Right renal pelvis (tissue), 4 donors: Measurements from ENCODE around the gene OSM. TPM values are rescaled to one million over a fixed set of nuclear protein-coding genes. Genes with fewer than 3 reads are reported as not detected.

Experiments
- DNase-seq, 4 donors: peaks; one replicate each; pipeline ENCODE4 v3.0.0-alpha.2; 2013; ENCODE audit warnings: low read depth in 4 of 4, low spot score in 3 of 4, missing footprints in 1 of 4
- polyA plus RNA-seq, 4 donors: library from polyadenylated mRNA; unstranded; fragments of 120-200 nt; gene quantifications; one replicate each; pipeline ENCODE4 v1.2.1, GENCODE V29; 2013; ENCODE audit not compliant: insufficient read length in 4 of 4

The OSM gene
- polyA plus RNA-seq, 4 donors, result 0.18 to 0.22 TPM; not detected in 2

DNA sequence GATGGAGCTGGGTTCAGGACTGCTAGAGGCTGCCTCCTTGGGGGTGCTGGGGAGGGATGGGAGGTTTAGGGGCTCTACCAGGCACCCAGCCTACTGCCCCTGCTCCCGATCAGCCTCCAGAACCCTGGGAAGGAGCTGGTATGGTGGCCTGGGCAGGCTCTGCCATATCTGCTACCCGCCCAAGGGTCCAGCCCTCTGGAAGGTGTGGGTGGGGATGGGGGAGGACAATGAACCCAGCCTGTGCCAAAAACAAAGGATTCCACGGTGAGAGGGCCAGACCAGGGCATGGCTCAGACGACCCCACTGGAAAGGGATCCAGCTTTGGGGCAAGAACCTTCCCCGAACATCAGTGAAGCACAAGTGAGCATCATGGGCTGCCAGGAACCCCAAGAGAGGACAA, 19.7 kb upstream of the OSM start:
- DNase-seq, result no peak

DNA sequence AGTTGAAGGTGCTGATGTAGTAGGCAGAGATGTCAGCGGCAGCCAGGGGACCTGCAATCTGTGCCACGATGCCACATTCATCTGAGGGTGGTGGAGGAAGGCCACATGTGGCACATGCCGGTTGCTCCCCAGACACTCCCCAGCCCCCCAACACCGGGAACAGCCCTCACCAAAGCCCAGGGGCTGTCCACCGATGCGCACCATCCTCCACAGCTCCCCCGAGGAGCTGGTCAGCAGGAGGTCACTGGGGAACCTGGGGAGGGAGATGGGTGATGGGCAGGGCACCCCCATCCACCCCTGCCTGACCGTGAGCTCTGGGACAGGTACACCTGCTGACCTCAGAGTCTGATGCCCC, 19.2 kb upstream of the OSM start:
- DNase-seq, result no peak

GRCh38 chr22:30285176-30285845, 18.7 kb upstream of the OSM start:
- DNase-seq, result no peak

DNA sequence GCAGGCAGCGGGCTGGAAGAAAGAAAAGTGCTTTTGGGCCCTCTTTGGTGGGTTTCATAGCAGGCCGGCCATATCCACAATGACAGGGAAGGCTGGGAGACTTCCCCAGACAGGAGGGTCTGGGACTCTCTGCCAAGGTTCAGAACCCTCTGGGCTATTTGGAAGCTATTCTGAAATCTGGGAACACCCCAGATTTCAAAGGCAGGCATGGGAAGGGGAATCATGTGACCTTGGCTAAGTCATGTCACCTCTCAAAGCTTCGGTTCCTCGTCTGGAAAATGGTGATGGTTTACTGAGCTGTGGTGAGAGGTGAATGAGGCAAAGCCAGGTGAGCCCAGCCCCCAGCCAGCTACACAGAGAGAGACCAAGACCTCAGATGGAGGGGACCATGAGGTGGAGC, 18.0 kb upstream of the OSM start:
- DNase-seq, result no peak

- DNase-seq, result no peak
Measured at GRCh38 chr22:30284172-30284571, 17.5 kb upstream of the OSM start.

- no peak for DNase-seq
Measured at GRCh38 chr22:30283342-30283741, 16.7 kb upstream of the OSM start.

- no peak for DNase-seq
Measured at GRCh38 chr22:30282616-30283046, 16.0 kb upstream of the OSM start.

GRCh38 chr22:30280505-30280904, 13.9 kb upstream of the OSM start:
- DNase-seq, result no peak

- DNase-seq, result no peak
Measured at GRCh38 chr22:30279932-30280331, 13.3 kb upstream of the OSM start.

DNA sequence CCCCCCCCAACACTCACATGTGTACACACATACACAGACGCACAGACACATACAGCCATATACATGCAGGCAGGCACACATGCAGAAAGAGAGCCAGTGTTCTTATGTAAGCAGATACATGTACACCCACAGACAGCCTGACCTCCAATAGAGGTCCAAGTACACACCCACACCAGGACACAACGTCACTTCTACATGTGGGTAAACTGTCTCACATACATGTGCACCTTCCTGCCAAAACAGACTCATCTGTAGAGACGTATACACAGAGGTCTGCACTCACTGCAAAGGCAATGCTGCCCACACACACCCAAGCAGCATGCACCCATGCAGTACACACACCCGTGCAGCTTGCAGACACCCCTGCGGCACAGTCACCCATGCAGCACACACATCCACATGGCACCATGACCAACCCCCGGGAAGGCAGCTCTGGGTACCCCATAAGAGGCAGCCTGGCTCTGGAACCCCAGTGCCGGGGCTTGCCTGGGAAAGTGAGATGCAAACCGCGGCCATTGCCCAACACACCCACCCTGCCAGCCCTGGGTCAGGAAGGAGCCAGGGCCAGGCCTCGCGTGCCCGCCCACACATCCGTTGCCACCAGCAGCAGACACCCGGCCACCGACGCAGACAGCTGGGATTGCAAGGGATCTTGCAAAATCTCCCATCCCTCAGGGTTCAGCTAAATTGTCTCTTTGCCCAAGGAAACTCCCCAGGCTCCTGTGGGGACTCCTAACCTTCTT, 12.6 kb upstream of the OSM start:
- DNase-seq, result no peak

GRCh38 chr22:30277547-30278344, 11.1 kb upstream of the OSM start:
- no peak for DNase-seq

DNA sequence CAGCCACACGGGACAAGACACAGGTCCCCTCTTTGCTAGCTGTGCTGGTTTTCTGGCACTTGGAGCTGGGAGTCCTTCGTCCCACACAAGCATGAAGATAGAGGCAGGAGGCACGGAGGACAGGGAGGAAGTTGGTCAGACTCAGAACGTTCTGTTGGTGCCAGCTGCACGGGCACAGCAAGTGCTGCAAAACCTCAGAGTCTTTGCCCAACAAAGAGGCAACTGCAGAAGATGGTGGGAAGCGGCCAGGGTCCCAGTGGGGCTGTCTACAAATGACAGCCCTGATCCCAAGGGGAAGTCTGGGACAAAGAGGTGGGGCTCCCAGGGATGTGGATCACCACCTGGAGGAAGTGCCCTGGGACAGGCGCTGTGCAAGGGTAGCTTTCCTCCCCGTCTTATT, 9.4 kb upstream of the OSM start:
- DNase-seq, result no peak

DNA sequence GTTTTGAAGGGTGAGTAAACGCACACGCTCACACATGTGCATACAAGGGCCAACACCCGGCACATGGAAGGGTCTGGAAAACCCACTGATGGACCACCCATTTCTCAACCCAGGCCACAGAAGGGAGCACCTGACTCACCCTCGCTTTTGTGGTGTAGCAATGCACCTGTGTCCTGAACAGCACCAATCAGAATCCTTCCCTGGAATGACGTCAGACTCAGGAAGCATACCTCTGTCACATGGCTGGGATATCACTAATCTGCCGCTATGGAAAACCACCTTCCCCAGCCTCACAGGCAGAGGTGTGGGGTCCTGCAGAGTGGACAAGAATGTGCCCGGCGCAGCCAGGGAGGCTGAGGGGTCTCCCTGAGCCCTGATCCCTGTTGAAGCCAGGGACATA, 9.0 kb upstream of the OSM start:
- DNase-seq, result no peak

- no peak for DNase-seq
Measured at GRCh38 chr22:30274437-30274812, 7.8 kb upstream of the OSM start.

DNA sequence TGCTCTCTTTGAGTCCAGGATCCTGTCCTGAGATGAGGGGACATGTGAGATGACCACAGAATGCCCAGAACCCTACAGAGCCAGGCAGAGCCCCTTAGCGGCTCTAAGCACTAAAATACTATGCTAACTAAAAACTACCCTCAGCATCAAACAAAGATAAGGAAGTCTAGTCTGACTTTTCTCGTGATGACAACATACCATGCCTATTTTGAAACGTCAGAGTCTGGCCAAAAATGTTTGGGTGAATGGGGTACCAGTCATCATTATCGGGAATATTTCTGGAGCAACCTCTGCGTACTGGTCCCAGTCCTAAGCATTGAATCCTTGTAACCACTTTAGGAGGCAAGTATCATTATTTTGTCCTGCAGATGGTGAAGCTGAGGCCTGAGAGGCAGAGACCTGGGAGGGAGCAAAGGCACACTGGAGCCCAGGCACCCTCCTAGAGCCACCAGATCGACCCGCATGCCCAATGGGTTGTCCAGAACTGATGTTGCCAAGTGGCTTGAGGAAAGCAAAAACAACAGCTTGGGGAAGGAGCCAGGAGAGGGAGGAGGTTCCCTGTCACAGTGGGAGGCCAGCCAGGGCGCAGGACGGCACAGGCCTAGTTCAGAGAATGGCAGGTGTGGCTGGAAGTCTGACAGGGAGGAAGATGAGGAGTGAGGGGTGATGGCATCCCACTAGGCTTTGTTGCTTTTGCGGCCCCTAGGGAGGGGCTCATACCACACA, 7.2 kb upstream of the OSM start:
- DNase-seq, result no peak

- DNase-seq, result no peak
Measured at GRCh38 chr22:30272781-30273601, 6.3 kb upstream of the OSM start.

DNA sequence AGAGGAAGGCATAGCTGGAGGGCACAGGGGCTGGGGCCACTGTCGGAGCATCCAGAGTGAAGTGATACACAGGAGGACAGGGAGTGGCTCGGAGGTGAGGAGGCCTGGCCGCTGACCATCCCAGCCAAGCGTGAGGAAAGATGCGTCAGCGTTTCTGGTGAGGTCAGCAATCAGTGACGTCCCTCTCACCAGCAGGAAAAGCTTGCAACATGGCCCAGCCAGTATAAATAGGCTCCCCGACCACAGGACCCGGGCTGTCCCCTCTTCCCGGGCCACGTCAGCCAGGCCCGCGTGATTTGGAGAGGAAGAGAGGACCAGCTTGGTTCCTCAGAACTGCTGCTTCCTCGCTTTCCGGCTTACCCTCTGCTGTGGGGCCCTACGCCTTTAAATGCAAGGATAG, 4.2 kb upstream of the OSM start:
- no peak for DNase-seq

- DNase-seq, result no peak
Measured at GRCh38 chr22:30268331-30268730, 1.7 kb upstream of the OSM start.

- DNase-seq, result no peak
Measured at GRCh38 chr22:30267382-30268302, 991 bp upstream of the OSM start.
